H1 (cell line): ENCODE data around the gene GPSM1. TPM values are rescaled to one million over a fixed set of nuclear protein-coding genes. Genes with fewer than 3 reads are reported as not detected.

Source experiments
- CTCF ChIA-PET: fragments of 300-600 bp; sonication (Branson Sonifier 250); formaldehyde crosslinking; loops from one replicate; lab custom pipeline; 2021; ENCODE audit not compliant: partially characterized antibody; lab: Charles Lee
- POLR2A ChIA-PET: fragments of 300-600 bp; sonication (Branson Sonifier 250); formaldehyde crosslinking; loops from one replicate; lab custom pipeline; 2021; ENCODE audit warnings: inconsistent platforms; ENCODE audit not compliant: partially characterized antibody; lab: Charles Lee
- DNase-seq, 2 experiments: peaks; one replicate each; pipeline versions ENCODE4 v3.0.0 to v3.0.0-alpha.2; 2010 to 2022; ENCODE audit warnings: low spot score in 2 of 2, low read depth in 1 of 2, mixed read lengths in 1 of 2
- FAIRE-seq: peaks from 2 replicates; lab custom pipeline; 2011; peaks lifted over from hg19 to GRCh38; lab: Jason Lieb, UNC
- H2AFZ ChIP-seq: 2 replicates; pipeline ENCODE4 v1.8.1; 2012; ENCODE audit warnings: low read length, inconsistent platforms
- H2AK5ac ChIP-seq: 2 replicates; pipeline ENCODE4 v1.6.1; 2013; ENCODE audit warnings: low read depth, low read length
- H2BK120ac ChIP-seq: replicated peaks from 2 replicates; pipeline ENCODE3; 2013; ENCODE audit warnings: low read depth, low read length, inconsistent platforms
- H2BK12ac ChIP-seq: 2 replicates; pipeline ENCODE4 v1.6.1; 2013; ENCODE audit warnings: low read depth, low read length
- H2BK15ac ChIP-seq: 2 replicates; pipeline ENCODE4 v1.6.1; 2013; ENCODE audit warnings: low read length
- H2BK20ac ChIP-seq: 2 replicates; pipeline ENCODE4 v1.6.1; 2013; ENCODE audit warnings: low read length
- H2BK5ac ChIP-seq: 2 replicates; pipeline ENCODE4 v1.6.1; 2013; ENCODE audit warnings: low read depth, low read length
- H3K14ac ChIP-seq: 2 replicates; pipeline ENCODE4 v1.6.1; 2013; ENCODE audit warnings: inconsistent platforms; ENCODE audit not compliant: insufficient read length
- H3K18ac ChIP-seq: 2 replicates; pipeline ENCODE4 v1.6.1; 2013; ENCODE audit warnings: low read length; ENCODE audit errors: extremely low read depth
- H3K23ac ChIP-seq: 2 replicates; pipeline ENCODE4 v1.6.1; 2013; ENCODE audit warnings: inconsistent platforms; ENCODE audit not compliant: insufficient read length
- H3K23me2 ChIP-seq: 2 replicates; pipeline ENCODE4 v1.6.1; 2013; ENCODE audit warnings: low read depth, low read length
- H3K27ac ChIP-seq: 2 replicates; pipeline ENCODE4 v1.6.1; 2011; ENCODE audit warnings: low read depth, low read length, inconsistent platforms
- H3K27me3 ChIP-seq, 4 experiments: replicated peaks in 1 of 4; 1 replicate in 1 of 4; 2 replicates in 3 of 4; pipeline versions ENCODE4 v1.6.1 to v1.8.1; 2011 to 2013; ENCODE audit warnings: low read length in 3 of 4, mild to moderate bottlenecking in 3 of 4, inconsistent platforms in 2 of 4, mixed read lengths in 2 of 4, moderate library complexity in 1 of 4; ENCODE audit not compliant: control insufficient read depth in 3 of 4, insufficient read depth in 3 of 4; ENCODE audit errors: extremely low read depth in 1 of 4
- H3K36me3 ChIP-seq, 4 experiments: 2 replicates each; pipeline versions ENCODE4 v1.6.1 to v1.8.1; 2011 to 2013; ENCODE audit warnings: mild to moderate bottlenecking in 4 of 4, low read length in 3 of 4, moderate library complexity in 2 of 4, control low read depth in 1 of 4, inconsistent platforms in 1 of 4; ENCODE audit not compliant: insufficient read depth in 4 of 4, control insufficient read depth in 2 of 4
- H3K4ac ChIP-seq: replicated peaks from 2 replicates; pipeline ENCODE3; 2013; ENCODE audit warnings: low read length, low read depth, mixed read lengths, inconsistent platforms; ENCODE audit not compliant: insufficient read length
- H3K4me1 ChIP-seq, 4 experiments: replicated peaks in 1 of 4; 1 replicate in 1 of 4; 2 replicates in 3 of 4; pipeline versions ENCODE4 v1.6.1 to v1.8.1; 2011 to 2013; ENCODE audit warnings: low read length in 3 of 4, inconsistent platforms in 2 of 4, mixed read lengths in 1 of 4; ENCODE audit not compliant: insufficient read depth in 4 of 4, control insufficient read depth in 3 of 4
- H3K4me2 ChIP-seq, 2 experiments: 2 replicates each; pipeline versions ENCODE4 v1.6.1 to v1.8.1; 2011 to 2013; ENCODE audit warnings: low read depth in 2 of 2, low read length in 2 of 2, control low read depth in 1 of 2, inconsistent platforms in 1 of 2, mild to moderate bottlenecking in 1 of 2; ENCODE audit not compliant: insufficient read depth in 1 of 2
- H3K4me3 ChIP-seq, 4 experiments: fragments of 200-600, 300-600 bp in 1 of 4; sonication (generic), shearing (Covaris generic), sonication (Bioruptor Twin) in 1 of 4; 2 replicates each; pipeline versions ENCODE4 v1.5.1 to v1.8.1; 2011 to 2016; ENCODE audit warnings: low read length in 4 of 4, low read depth in 3 of 4, control low read depth in 2 of 4, inconsistent platforms in 2 of 4, mild to moderate bottlenecking in 2 of 4, mixed read lengths in 1 of 4, moderate library complexity in 1 of 4; ENCODE audit not compliant: insufficient read depth in 2 of 4; ENCODE audit errors: extremely low read depth in 1 of 4
- H3K56ac ChIP-seq: replicated peaks from 2 replicates; pipeline ENCODE3; 2013; ENCODE audit warnings: low read depth, mild to moderate bottlenecking, mixed read lengths, low read length, inconsistent platforms; ENCODE audit not compliant: insufficient read length
- H3K79me1 ChIP-seq: 2 replicates; pipeline ENCODE4 v1.6.1; 2013; ENCODE audit warnings: low read depth, low read length, control low read depth
- H3K79me2 ChIP-seq, 2 experiments: 2 replicates each; pipeline versions ENCODE4 v1.6.1 to v1.8.1; 2012 to 2013; ENCODE audit warnings: low read length in 2 of 2, mild to moderate bottlenecking in 2 of 2, inconsistent platforms in 1 of 2; ENCODE audit not compliant: insufficient read depth in 2 of 2, control insufficient read depth in 1 of 2
- H3K9ac ChIP-seq, 4 experiments: replicated peaks in 1 of 4; 1 replicate in 1 of 4; 2 replicates in 3 of 4; pipeline versions ENCODE4 v1.6.1 to v1.8.1; 2011 to 2013; ENCODE audit warnings: low read depth in 3 of 4, low read length in 3 of 4, control low read depth in 2 of 4, mild to moderate bottlenecking in 2 of 4, moderate library complexity in 2 of 4, inconsistent platforms in 1 of 4; ENCODE audit errors: extremely low read depth in 1 of 4
- H3K9me3 ChIP-seq, 2 experiments: 2 replicates each; pipeline versions ENCODE4 v1.6.1 to v1.8.1; 2012 to 2013; ENCODE audit warnings: mild to moderate bottlenecking in 2 of 2, moderate library complexity in 2 of 2, control low read depth in 1 of 2, inconsistent platforms in 1 of 2, low read depth in 1 of 2, low read length in 1 of 2, mixed read lengths in 1 of 2; ENCODE audit not compliant: insufficient read depth in 2 of 2
- H4K20me1 ChIP-seq, 2 experiments: replicated peaks in 1 of 2; 2 replicates each; pipeline versions ENCODE3 to v1.8.1; 2011 to 2013; ENCODE audit warnings: inconsistent platforms in 2 of 2, low read length in 2 of 2, mild to moderate bottlenecking in 1 of 2; ENCODE audit not compliant: insufficient read depth in 2 of 2, control insufficient read depth in 1 of 2
- H4K5ac ChIP-seq: 2 replicates; pipeline ENCODE4 v1.6.1; 2013; ENCODE audit warnings: low read length, low read depth, mixed read lengths, inconsistent platforms; ENCODE audit not compliant: insufficient read length
- H4K8ac ChIP-seq: 2 replicates; pipeline ENCODE4 v1.8.0; 2013; ENCODE audit warnings: mild to moderate bottlenecking, moderate library complexity, low read length, inconsistent platforms; ENCODE audit not compliant: insufficient read depth; ENCODE audit errors: extremely low read depth
- H4K91ac ChIP-seq: replicated peaks from 2 replicates; pipeline ENCODE3; 2013; ENCODE audit warnings: low read length, mixed read lengths, inconsistent platforms; ENCODE audit not compliant: insufficient read length
- POLR2A ChIP-seq, 2 experiments: IDR thresholded peaks; 1 replicate in 1 of 2; 2 replicates in 1 of 2; pipeline ENCODE4 v1.6.1; 2011; ENCODE audit warnings: low read depth in 2 of 2, low read length in 2 of 2, mild to moderate bottlenecking in 2 of 2; ENCODE audit errors: control extremely low read depth in 1 of 2
- RBBP5 ChIP-seq: IDR thresholded peaks from 2 replicates; pipeline ENCODE4 v1.7.1; 2012; ENCODE audit warnings: low read depth, mild to moderate bottlenecking, inconsistent platforms, low read length, moderate library complexity, borderline replicate concordance
- WGBS, 2 experiments: shearing (Covaris generic) in 1 of 2; methylation state at CpG; one replicate each; pipeline versions ENCODE4 v1.1.6 to v1.1.7; 2013 to 2015; ENCODE audit warnings: low lambda C conversion rate in 2 of 2, mixed read lengths in 2 of 2, inconsistent platforms in 1 of 2, low coverage in 1 of 2, missing lambda C conversion rate in 1 of 2; ENCODE audit not compliant: insufficient replicate concordance in 2 of 2, insufficient coverage in 1 of 2, insufficient read length in 1 of 2; ENCODE audit errors: extremely low coverage in 1 of 2, missing lambda C conversion rate in 1 of 2; 5-methylcytosine and 5-hydroxymethylcytosine counted together
- polyA plus RNA-seq, 7 experiments: library from polyadenylated mRNA; depleted of rRNA in 3 of 7; stranded (reverse) in 5 of 7; unstranded in 2 of 7; fragments of >200 nt in 5 of 7; fragments of 200-250 nt in 2 of 7; gene quantifications; 1 replicate in 5 of 7; 2 replicates in 1 of 7; 4 replicates in 1 of 7; pipeline versions ENCODE4 v1.2.1 to v1.2.3, GENCODE V29; 2011 to 2013; ENCODE audit warnings: missing spikeins in 2 of 7, mixed read lengths in 2 of 7
- total RNA-seq: library from RNA; stranded (reverse); fragmentation: NEBNext Ultra II Directional; extraction: Animal tissue kit (Norgen Biotek cat#: 25700); gene quantifications from 2 replicates; pipeline ENCODE4 v1.2.1, GENCODE V29; 2021

GPSM1 gene
- total and polyA plus RNA-seq, 2 of the 8 experiments (the other 6 are each of a cell fraction or from before 2014, with no cell fraction given), result 12.8 to 18.0 TPM

DNA sequence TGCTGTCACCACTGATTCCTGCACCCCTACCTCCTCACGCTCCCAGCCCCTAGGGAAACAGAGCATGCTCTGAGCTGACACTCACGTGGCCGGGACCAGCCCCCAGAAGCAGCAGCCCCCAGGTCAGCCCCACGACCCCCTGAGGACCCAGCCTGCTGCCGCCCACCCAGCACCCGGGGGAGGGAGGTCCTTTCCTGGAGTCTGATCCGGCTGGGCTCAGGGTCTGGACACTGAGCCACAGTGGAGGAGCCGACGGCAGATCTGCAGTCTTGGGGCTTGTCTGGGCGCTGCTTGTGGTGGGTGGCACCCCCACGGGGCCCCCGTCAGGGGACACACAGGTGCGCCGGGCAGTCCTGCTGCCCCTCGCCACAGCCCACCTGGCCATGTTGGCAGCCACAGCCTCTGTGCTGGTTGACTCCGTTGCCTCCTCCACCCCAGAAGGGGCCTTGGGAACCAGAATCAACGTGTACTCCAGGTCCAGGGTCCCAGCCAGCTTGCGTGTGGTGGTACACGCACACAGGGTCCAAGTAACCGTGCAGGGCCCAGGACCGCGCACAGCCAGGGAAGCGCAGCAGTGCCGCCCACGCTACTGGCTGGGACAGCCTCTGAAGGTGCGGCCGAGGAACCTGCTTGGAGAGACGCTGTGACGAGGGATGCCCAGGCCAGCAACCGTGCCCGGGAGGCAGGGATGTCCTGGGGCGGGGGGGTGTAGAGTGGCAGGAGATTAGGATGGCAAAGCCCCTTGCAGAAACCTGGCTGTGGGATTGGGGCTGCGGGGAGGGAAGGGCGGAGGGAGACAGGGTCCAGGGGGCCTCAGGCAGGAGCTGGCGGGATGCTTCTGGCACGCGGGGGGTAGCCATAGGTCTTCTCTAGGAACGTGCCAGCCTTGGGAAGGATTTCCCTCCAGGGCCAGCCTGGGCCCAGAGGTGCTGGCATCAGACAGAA lies 32.7 kb downstream of the GPSM1 start:
- H3K4me3 ChIP-seq, result no peak overlapping the region

More for the DNA sequence above, 32.7 kb downstream of the GPSM1 start:
- Histone ChIP-seq H3K27me3 (peaks cover 0 to 2% (median 0%) of the 10 kb centered on the region in 4 experiments; a peak in 2 of 7 replicates), H3K4me2 (no peak overlapping the region), H3K23ac (no peak overlapping the region), H2BK5ac (no peak overlapping the region), H3K79me2 (no peaks in the 10 kb centered on the region), H2BK20ac (no peak overlapping the region), H3K23me2 (no peaks in the 10 kb centered on the region; the same call in 1 of the 2 replicates), H2BK120ac (no peak overlapping the region), H3K79me1 (peaks cover 3% of the 10 kb centered on the region), H4K91ac (no peak overlapping the region), H2BK15ac (no peak overlapping the region), H3K4me1 (peaks cover 0 to 8% (median under 1%) of the 10 kb centered on the region in 4 experiments; a peak in 3 of 7 replicates), H4K5ac (no peak overlapping the region), H3K27ac (no peak overlapping the region), H3K4ac (no peak overlapping the region), H2AFZ (no peak overlapping the region), H3K36me3 (peaks cover 0 to 2% (median 0%) of the 10 kb centered on the region in 4 experiments; a peak in 1 of 8 replicates), H2AK5ac (no peak overlapping the region), H4K8ac (no peak overlapping the region), H3K9me3 (peaks cover 0 to 3% of the 10 kb centered on the region in 2 experiments; a peak in 1 of 4 replicates), H3K56ac (no peak overlapping the region), H3K9ac (no peak overlapping the region), H3K14ac (no peak overlapping the region), H3K18ac (no peak overlapping the region), H2BK12ac (no peak overlapping the region), H4K20me1 (peaks cover 3 to 6% of the 10 kb centered on the region in 2 experiments)
- no peak for DNase-seq
- ChIA-PET CTCF (interaction anchor here (7.1 kb wide), 1 partner anchor 15 kb away, joined by 80 read pairs; no protein-coding TSS in a partner anchor), POLR2A (interaction anchor here (1.1 to 15.8 kb wide), 7 partner anchors 13 to 269 kb away, joined by 3 to 137 read pairs (median 6); partner anchors contain the start of genes CARD9 and SNAPC4)
- TF ChIP-seq POLR2A (IDR thresholded peaks at IDR 0.05; ENCODE audit: control extremely low read depth in 1 of 2, low read depth in 2 of 2, low read length in 2 of 2) (peak in 1 of 2 experiments; percentile 29; a peak in 1 of 3 replicates), RBBP5 (no peak)
- FAIRE-seq, result no peak
- 89% methylated on average over 37 of the region's 38 CpGs; no CpG with 5 or more reads in 1 of the 2 experiments for WGBS, 2 experiments
